Pancreas (tissue), 10 donors: ENCODE results near the gene GLCCI1. TPM values are rescaled to one million over a fixed set of nuclear protein-coding genes. Genes with fewer than 3 reads are reported as not detected.
A peak's percentile ranks its signal among the peaks of the same experiment; 100 is the strongest.
"Not testable (repeated sequence)": the region's sequence is repeated elsewhere in the genome, so short reads cannot be mapped to it uniquely, and the experiment has no call there.

Experiments
- ATAC-seq, 4 donors: fragments of 200-7000 bp; cut with Tn5 transposase; one replicate each; pipeline versions ENCODE4 v1.8.0 to v1.9.1; 2020; ENCODE audit warnings: mild to moderate bottlenecking in 4 of 4, moderate library complexity in 4 of 4
- DNase-seq, 6 donors: peaks; one replicate each; pipeline ENCODE4 v3.0.0-alpha.2; 2020
- FAIRE-seq: peaks from 2 replicates; lab custom pipeline; 2012; peaks lifted over from hg19 to GRCh38; lab: Jason Lieb, UNC
- H3K27ac ChIP-seq, 4 donors: fragments of 200-600 bp; sonication (generic); 1 replicate in 3 of 4; 2 replicates in 1 of 4; pipeline versions ENCODE4 v1.5.0 to v1.8.0; 2020
- H3K27me3 ChIP-seq, 4 donors: fragments of 200-600 bp; one replicate each; pipeline ENCODE4 v1.8.0; 2021
- H3K36me3 ChIP-seq, 3 donors: fragments of 200-600 bp; sonication (generic) in 1 of 3; one replicate each; pipeline versions ENCODE4 v1.5.0 to v1.8.0; 2020 to 2021
- H3K4me1 ChIP-seq, 3 donors: fragments of 200-600 bp; one replicate each; pipeline ENCODE4 v1.8.0; 2021
- H3K4me3 ChIP-seq, 4 donors: fragments of 200-600 bp; sonication (generic) in 2 of 4; one replicate each; pipeline versions ENCODE4 v1.5.0 to v1.8.0; 2020 to 2021
- H3K9me3 ChIP-seq, 4 donors: fragments of 200-600 bp; one replicate each; pipeline ENCODE4 v1.8.0; 2021
- WGBS, 2 donors: extraction: QIAGEN DNeasy Blood & Tissue Kit; methylation state at CpG; one replicate each; pipeline ENCODE4 v1.1.7; 2013; 5-methylcytosine and 5-hydroxymethylcytosine counted together
- intact Hi-C, 3 donors: fragments of 100-400 bp; cut with DNase I; formaldehyde crosslinking; loops; one replicate each; pipeline versions ENCODE4 v1.11.1 to v1.14.2; 2022
- polyA plus RNA-seq, 2 donors: library from polyadenylated mRNA; stranded (reverse); fragments of 200-250 nt; gene quantifications; one replicate each; pipeline ENCODE4 v1.2.3, GENCODE V29; 2013
- total RNA-seq, 6 donors: library from RNA; stranded (reverse); fragmentation: NEBNext Ultra II Directional in 4 of 6; extraction: Animal tissue kit (Norgen Biotek cat#: 25700) in 4 of 6; gene quantifications; one replicate each; pipeline versions ENCODE4 v1.2.1 to v1.2.4, GENCODE V29; 2021 to 2023
- TF ChIP-seq, protein P1 (sequence below), 4 donors: fragments of 200-600 bp; sonication (generic) in 3 of 4; IDR thresholded peaks; one replicate each; pipeline versions ENCODE4 v1.5.0 to v1.8.0; 2021; ENCODE audit warnings: antibody characterized with exemption in 4 of 4
- donor health status: healthy with polysubstance abuse.
- donor health status: DM: no; HTN: no; CAD: no; lungs with moderate emphysema.
- donor health status: DM: no; HTN: no; CAD: no.
- donor health status: control.
- donor health status: control.
- donor health status: Bipolar disorder and iron deficiency.
- donor health status: DM: yes; HTN: yes; CAD: no.
- donor health status: DM: no; HTN: no; CAD: no.
- donor health status: DM: no; HTN: no; CAD: no.
- donor health status: DM: yes; HTN: yes; CAD: no.

GLCCI1 gene
- total and polyA plus RNA-seq, 8 donors: 2.0 to 7.4 (median 2.6) TPM

DNA sequence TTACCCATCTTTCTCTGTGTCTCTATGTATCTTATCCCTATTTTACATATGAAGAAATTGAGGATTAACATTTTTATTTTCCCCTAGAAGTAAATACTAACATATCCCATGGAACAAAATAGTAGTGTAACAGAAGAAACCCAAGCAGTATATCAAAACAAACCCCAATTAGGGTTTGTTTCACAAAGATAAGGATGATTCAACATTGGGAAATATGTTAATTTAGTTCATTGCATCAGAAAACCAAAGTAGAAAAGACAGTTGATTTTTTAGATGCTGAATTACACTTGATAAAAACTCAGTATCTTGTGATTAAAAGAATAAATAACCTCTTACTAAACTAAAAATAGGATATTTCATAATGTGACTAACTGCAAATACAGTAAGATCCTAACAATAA lies 87.8 kb downstream of the GLCCI1 start:
- FAIRE-seq (peak; percentile 29), ATAC-seq (no peak), DNase-seq (no peak)
- no peaks in the 10 kb centered on the region for H3K9me3 ChIP-seq
- no peak overlapping the region for H3K27ac ChIP-seq
- H3K36me3 ChIP-seq: no peaks in the 10 kb centered on the region
- TF ChIP-seq, protein P1, sequence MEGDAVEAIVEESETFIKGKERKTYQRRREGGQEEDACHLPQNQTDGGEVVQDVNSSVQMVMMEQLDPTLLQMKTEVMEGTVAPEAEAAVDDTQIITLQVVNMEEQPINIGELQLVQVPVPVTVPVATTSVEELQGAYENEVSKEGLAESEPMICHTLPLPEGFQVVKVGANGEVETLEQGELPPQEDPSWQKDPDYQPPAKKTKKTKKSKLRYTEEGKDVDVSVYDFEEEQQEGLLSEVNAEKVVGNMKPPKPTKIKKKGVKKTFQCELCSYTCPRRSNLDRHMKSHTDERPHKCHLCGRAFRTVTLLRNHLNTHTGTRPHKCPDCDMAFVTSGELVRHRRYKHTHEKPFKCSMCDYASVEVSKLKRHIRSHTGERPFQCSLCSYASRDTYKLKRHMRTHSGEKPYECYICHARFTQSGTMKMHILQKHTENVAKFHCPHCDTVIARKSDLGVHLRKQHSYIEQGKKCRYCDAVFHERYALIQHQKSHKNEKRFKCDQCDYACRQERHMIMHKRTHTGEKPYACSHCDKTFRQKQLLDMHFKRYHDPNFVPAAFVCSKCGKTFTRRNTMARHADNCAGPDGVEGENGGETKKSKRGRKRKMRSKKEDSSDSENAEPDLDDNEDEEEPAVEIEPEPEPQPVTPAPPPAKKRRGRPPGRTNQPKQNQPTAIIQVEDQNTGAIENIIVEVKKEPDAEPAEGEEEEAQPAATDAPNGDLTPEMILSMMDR (IDR thresholded peaks at IDR 0.05): no peak
- H3K27me3 ChIP-seq: no peaks in the 10 kb centered on the region
- H3K4me3 ChIP-seq: no peak overlapping the region
- H3K4me1 ChIP-seq: peaks cover 0 to 3% (median 0%) of the 10 kb centered on the region in 3 donors
- intact Hi-C loops: no loop called here

DNA sequence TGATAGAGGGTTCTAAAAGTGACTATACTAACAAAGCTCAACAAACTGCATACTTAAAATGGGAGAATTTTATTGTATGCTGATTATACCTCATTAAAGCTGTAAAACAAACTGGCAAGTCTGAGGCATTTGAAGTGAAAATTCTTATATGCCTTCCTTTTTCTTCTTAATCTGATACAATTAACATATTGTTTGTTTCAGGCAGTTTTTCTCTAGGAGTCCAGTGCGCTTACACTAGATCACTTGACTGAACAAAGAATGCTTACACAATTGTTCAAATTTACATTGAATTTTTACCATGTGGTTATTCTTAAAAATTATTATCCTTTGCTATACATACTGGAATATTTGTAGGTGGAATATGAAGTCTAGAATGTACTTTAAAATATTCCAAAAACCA lies 89.0 kb downstream of the GLCCI1 start:
- no peak overlapping the region for H3K4me3 ChIP-seq
- H3K36me3 ChIP-seq: no peaks in the 10 kb centered on the region
- no peak for DNase-seq
- H3K4me1 ChIP-seq: peaks cover 0 to 3% (median 0%) of the 10 kb centered on the region in 3 donors
- WGBS, 2 donors: 91 to 99% methylated on average over 1 of the region's 1 CpG
- no peak for ATAC-seq
- no peaks in the 10 kb centered on the region for H3K27me3 ChIP-seq
- TF ChIP-seq, protein P1 (IDR thresholded peaks at IDR 0.05): no peak
- intact Hi-C loops: no loop called here
- no peak for FAIRE-seq
- no peak overlapping the region for H3K27ac ChIP-seq
- no peaks in the 10 kb centered on the region for H3K9me3 ChIP-seq

DNA sequence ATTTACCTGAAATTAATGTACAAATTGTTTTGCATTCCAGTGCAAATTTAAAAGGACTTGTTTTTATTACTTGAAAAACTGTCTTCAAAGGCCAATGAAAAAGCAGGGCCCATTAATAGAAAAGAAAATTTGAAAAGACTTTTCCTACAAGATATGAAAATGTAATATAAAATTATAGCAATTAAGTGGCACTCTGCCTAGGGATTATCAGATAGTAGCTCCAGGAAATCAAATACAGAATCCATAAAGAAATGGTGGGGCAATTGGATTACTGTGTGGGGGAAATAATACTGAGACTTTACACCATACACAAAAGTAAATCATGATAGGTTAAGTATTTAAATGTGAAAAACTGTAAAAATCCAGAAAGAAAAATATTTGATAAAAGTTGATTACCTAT lies 89.7 kb downstream of the GLCCI1 start:
- Histone ChIP-seq H3K27me3 (no peaks in the 10 kb centered on the region), H3K36me3 (no peaks in the 10 kb centered on the region), H3K27ac (no peak overlapping the region), H3K4me1 (peaks cover 0 to 3% (median 0%) of the 10 kb centered on the region in 3 donors), H3K9me3 (no peaks in the 10 kb centered on the region), H3K4me3 (no peak overlapping the region)
- FAIRE-seq (no peak), DNase-seq (no peak), ATAC-seq (no peak)
- TF ChIP-seq, protein P1 (IDR thresholded peaks at IDR 0.05): no peak
- intact Hi-C loops: no loop called here

DNA sequence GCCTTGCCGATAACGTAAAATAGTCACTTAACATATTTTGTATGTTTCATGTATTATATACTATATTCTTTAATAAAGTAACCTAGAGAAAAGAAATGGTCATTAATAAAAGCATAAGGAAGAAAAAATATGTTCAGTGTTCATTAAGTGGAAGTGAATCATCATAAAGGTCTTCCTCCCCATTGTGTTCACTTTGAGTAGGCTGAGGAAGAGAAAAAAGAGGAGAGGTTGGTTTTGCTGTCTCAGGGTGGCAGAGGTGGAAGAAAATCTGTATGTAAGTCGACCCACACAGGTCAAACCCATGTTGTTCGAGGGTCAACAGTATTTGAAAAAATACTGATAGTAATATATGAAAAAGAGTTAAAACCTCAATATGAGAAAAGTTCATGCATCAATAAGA lies 90.3 kb downstream of the GLCCI1 start:
- H3K4me3 ChIP-seq: no peak overlapping the region
- no peaks in the 10 kb centered on the region for H3K9me3 ChIP-seq
- no peak overlapping the region for H3K27ac ChIP-seq
- 93 to 94% methylated on average over 4 of the region's 4 CpGs for WGBS, 2 donors
- DNase-seq (no peak), ATAC-seq (no peak), FAIRE-seq (no peak)
- no peaks in the 10 kb centered on the region for H3K36me3 ChIP-seq
- no peaks in the 10 kb centered on the region for H3K27me3 ChIP-seq
- TF ChIP-seq, protein P1 (IDR thresholded peaks at IDR 0.05): no peak
- peaks cover 0 to 3% (median 0%) of the 10 kb centered on the region in 3 donors for H3K4me1 ChIP-seq
- intact Hi-C loops: no loop called here

DNA sequence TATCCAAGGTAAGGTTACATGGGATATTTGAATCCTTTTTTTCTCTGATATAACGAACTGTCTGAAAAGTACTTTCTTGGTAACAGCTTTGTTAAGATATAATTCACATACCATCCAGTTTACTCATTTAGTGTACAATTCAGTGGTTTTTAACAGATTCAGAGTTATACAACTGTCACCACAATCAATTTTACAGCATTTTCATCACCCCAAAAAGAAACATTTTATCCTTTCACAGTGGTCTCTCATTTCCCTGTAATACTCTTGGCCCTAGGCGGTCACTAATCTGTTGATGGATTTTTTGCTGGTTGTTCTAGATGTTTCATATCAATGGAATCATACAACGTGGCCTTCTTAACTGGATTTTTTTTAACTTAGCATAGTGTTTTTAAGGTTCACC lies 91.6 kb downstream of the GLCCI1 start:
- H3K27ac ChIP-seq: no peak overlapping the region
- H3K36me3 ChIP-seq: no peaks in the 10 kb centered on the region
- H3K4me1 ChIP-seq: peaks cover 0 to 3% (median 0%) of the 10 kb centered on the region in 3 donors
- no peaks in the 10 kb centered on the region for H3K27me3 ChIP-seq
- 77 to 84% methylated on average over 3 of the region's 3 CpGs for WGBS, 2 donors
- TF ChIP-seq, protein P1 (IDR thresholded peaks at IDR 0.05): no peak
- H3K4me3 ChIP-seq: no peak overlapping the region
- FAIRE-seq (no peak), DNase-seq (no peak), ATAC-seq (no peak)
- no peaks in the 10 kb centered on the region for H3K9me3 ChIP-seq
- intact Hi-C loops: no loop called here

DNA sequence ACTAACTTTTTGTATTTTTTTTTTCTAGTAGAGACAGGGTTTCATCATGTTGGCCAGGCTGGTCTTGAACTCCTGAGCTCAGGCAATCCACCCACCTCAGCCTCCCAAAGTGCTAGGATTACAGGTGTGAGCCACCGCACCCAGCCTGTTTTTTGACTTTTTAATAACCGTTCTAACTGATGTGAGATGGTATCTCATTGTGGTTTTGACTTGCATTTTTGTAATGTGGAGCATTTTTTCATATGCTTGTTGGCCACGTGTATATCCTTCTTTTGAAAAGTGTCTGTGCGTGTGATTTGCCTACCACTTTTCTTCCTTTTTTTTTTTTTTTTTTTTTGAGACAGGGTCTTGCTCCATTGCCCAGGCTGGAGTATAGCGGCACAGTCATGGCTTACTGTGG lies 94.7 kb downstream of the GLCCI1 start:
- intact Hi-C loops, H3K9me3 ChIP-seq, H3K27me3 ChIP-seq, DNase-seq, H3K36me3 ChIP-seq, FAIRE-seq, H3K4me1 ChIP-seq, H3K4me3 ChIP-seq, ATAC-seq, H3K27ac ChIP-seq: not testable (repeated sequence)
- 96 to 98% methylated on average over 5 of the region's 5 CpGs for WGBS, 2 donors
